Vagina (tissue), 2 donors: ENCODE results near the gene CCDC85C. TPM values are rescaled to one million over a fixed set of nuclear protein-coding genes. Genes with fewer than 3 reads are reported as not detected.

Experiments
- DNase-seq, 2 donors: peaks; one replicate each; pipeline ENCODE4 v3.0.0-alpha.2; 2017; ENCODE audit errors: extremely low spot score in 2 of 2
- H3K27ac ChIP-seq: fragments of 200-600 bp; sonication (generic); one replicate; pipeline ENCODE4 v1.5.1; 2019
- H3K27me3 ChIP-seq: fragments of 200-600 bp; sonication (generic); one replicate; pipeline ENCODE4 v1.5.1; 2019
- H3K36me3 ChIP-seq, 2 donors: fragments of 200-600 bp; sonication (generic); one replicate each; pipeline ENCODE4 v1.5.1; 2017 to 2019
- H3K4me1 ChIP-seq: fragments of 200-600 bp; sonication (generic); one replicate; pipeline ENCODE4 v1.5.1; 2019
- H3K4me3 ChIP-seq, 2 donors: fragments of 200-600 bp; sonication (generic); 1 replicate in 1 of 2; 2 replicates in 1 of 2; pipeline ENCODE4 v1.5.1; 2016 to 2019
- H3K9me3 ChIP-seq: fragments of 200-600 bp; sonication (generic); one replicate; pipeline ENCODE4 v1.5.1; 2019
- POLR2A ChIP-seq, 2 donors: fragments of 450-650 bp; IDR thresholded peaks; one replicate each; pipeline ENCODE4 v1.6.1; 2017; ENCODE audit warnings: antibody characterized with exemption in 2 of 2, mild to moderate bottlenecking in 2 of 2, moderate library complexity in 2 of 2
- POLR2AphosphoS5 ChIP-seq, 2 donors: sonication (generic); formaldehyde crosslinking; IDR thresholded peaks; one replicate each; pipeline ENCODE4 v1.9.0; 2017; ENCODE audit warnings: antibody characterized with exemption in 2 of 2, mild to moderate bottlenecking in 2 of 2, low read depth in 1 of 2; ENCODE audit not compliant: insufficient read depth in 1 of 2
- intact Hi-C: fragments of 100-400 bp; cut with DNase I; formaldehyde crosslinking; loops from one replicate; pipeline ENCODE4 v1.15.1; 2023
- total RNA-seq: library from RNA; depleted of rRNA; stranded (reverse); fragments of >200 nt; gene quantifications from one replicate; pipeline ENCODE4 v1.2.3, GENCODE V29; 2016
- TF ChIP-seq, protein P1 (sequence below), 3 experiments: fragments of 450-650 bp in 2 of 3; fragments of 200-600 bp in 1 of 3; sonication (generic) in 1 of 3; IDR thresholded peaks; one replicate each; pipeline ENCODE4 v1.5.1; 2017 to 2019; ENCODE audit warnings: antibody characterized with exemption in 3 of 3, mild to moderate bottlenecking in 2 of 3, moderate library complexity in 2 of 3

The CCDC85C gene
- total RNA-seq, 1 donor from 2014 or later = 6.9 TPM

DNA sequence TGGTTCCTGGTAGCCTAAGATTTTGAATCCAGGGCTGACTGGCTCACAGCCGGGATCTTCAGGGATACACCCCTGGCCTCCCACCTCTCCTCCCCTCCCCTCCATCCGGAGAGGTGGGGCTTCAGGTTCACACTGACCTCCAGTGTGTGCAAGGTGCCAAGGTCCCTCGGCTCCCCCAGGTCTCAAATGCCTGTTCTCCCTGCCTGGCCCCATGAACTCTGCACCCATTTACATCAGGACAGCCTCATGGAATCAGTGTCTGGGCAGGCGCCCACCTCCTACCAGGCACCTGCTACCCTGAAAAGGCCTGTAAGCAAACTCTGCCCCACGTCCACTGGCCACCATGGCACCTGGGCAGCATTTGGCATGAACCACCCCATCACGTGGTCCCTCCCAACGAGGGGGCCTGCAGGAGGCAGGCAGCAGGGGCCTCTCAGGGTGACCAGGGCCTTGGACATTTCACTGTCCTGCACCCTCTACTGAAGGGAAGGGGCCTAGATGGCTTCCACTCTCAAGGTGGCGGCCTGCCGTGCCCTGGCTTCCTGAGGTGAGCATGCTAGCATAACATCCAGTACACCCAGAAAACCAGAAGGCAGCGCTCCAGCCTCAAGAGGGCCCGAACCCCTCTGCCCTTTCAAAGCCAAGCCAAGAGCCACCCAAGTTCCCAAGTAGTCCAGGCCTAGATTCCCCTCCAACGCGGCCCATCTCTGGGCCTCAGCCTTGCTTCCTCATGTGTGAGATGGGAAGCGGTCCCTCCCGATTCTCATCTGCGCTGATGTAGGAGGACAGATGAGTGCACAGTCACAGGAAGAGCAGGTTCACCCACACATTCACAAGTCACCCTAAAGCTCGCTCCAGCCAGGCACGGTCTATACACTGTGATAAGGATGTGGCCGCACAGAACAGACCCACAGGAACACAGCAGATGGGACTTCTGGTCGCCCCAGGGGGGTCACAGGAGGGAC lies 37.3 kb downstream of the CCDC85C start:
- Histone ChIP-seq H3K27ac (no peak overlapping the region), H3K36me3 (no peaks in the 10 kb centered on the region), H3K4me1 (peaks cover 84% of the 10 kb centered on the region), H3K27me3 (no peaks in the 10 kb centered on the region), H3K9me3 (no peaks in the 10 kb centered on the region), H3K4me3 (no peak overlapping the region)
- no peak for DNase-seq
- intact Hi-C loops = no loop called here
- TF ChIP-seq POLR2A (IDR thresholded peaks at IDR 0.05) = no peak
- TF ChIP-seq POLR2AphosphoS5 (IDR thresholded peaks at IDR 0.05; ENCODE audit: insufficient read depth in 1 of 2, low read depth in 1 of 2) = no peak
- TF ChIP-seq, protein P1, sequence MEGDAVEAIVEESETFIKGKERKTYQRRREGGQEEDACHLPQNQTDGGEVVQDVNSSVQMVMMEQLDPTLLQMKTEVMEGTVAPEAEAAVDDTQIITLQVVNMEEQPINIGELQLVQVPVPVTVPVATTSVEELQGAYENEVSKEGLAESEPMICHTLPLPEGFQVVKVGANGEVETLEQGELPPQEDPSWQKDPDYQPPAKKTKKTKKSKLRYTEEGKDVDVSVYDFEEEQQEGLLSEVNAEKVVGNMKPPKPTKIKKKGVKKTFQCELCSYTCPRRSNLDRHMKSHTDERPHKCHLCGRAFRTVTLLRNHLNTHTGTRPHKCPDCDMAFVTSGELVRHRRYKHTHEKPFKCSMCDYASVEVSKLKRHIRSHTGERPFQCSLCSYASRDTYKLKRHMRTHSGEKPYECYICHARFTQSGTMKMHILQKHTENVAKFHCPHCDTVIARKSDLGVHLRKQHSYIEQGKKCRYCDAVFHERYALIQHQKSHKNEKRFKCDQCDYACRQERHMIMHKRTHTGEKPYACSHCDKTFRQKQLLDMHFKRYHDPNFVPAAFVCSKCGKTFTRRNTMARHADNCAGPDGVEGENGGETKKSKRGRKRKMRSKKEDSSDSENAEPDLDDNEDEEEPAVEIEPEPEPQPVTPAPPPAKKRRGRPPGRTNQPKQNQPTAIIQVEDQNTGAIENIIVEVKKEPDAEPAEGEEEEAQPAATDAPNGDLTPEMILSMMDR (IDR thresholded peaks at IDR 0.05) = no peak

GRCh38 chr14:99566009-99566389 lies 38.0 kb downstream of the CCDC85C start:
- Histone ChIP-seq H3K9me3 (no peaks in the 10 kb centered on the region), H3K27ac (no peak overlapping the region), H3K36me3 (no peaks in the 10 kb centered on the region), H3K4me3 (no peak overlapping the region), H3K4me1 (peaks cover 82% of the 10 kb centered on the region), H3K27me3 (no peaks in the 10 kb centered on the region)
- TF ChIP-seq POLR2AphosphoS5 (IDR thresholded peaks at IDR 0.05; ENCODE audit: insufficient read depth in 1 of 2, low read depth in 1 of 2) = no peak
- no peak for TF ChIP-seq POLR2A (IDR thresholded peaks at IDR 0.05)
- DNase-seq = no peak
- intact Hi-C loops = no loop called here

GRCh38 chr14:99565383-99565782 lies 38.6 kb downstream of the CCDC85C start:
- Histone ChIP-seq H3K27ac (peak overlapping the region; percentile 52), H3K4me3 (no peak overlapping the region), H3K4me1 (peaks cover 82% of the 10 kb centered on the region), H3K9me3 (no peaks in the 10 kb centered on the region), H3K36me3 (no peaks in the 10 kb centered on the region), H3K27me3 (no peaks in the 10 kb centered on the region)
- intact Hi-C loops = no loop called here
- DNase-seq = no peak
- TF ChIP-seq, protein P1 (IDR thresholded peaks at IDR 0.05) = no peak
- no peak for TF ChIP-seq POLR2AphosphoS5 (IDR thresholded peaks at IDR 0.05; ENCODE audit: insufficient read depth in 1 of 2, low read depth in 1 of 2)

- Histone ChIP-seq H3K27ac (peak overlapping the region; percentile 52), H3K36me3 (no peaks in the 10 kb centered on the region), H3K4me3 (no peak overlapping the region), H3K27me3 (no peaks in the 10 kb centered on the region), H3K9me3 (no peaks in the 10 kb centered on the region), H3K4me1 (peaks cover 85% of the 10 kb centered on the region)
- TF ChIP-seq POLR2AphosphoS5 (IDR thresholded peaks at IDR 0.05; ENCODE audit: insufficient read depth in 1 of 2, low read depth in 1 of 2) = peak in 1 of 2 donors; percentile 12
- TF ChIP-seq, protein P1 (IDR thresholded peaks at IDR 0.05) = no peak
- DNase-seq = no peak
- intact Hi-C loops = loop anchor here (5.0 kb wide), 1 partner anchor 37 kb away; the partner anchor contains the start of gene CCDC85C
Measured at GRCh38 chr14:99564926-99565259, 39.1 kb downstream of the CCDC85C start.

- Histone ChIP-seq H3K4me1 (peaks cover 85% of the 10 kb centered on the region), H3K9me3 (no peaks in the 10 kb centered on the region), H3K36me3 (no peaks in the 10 kb centered on the region), H3K4me3 (no peak overlapping the region), H3K27ac (peak overlapping the region; percentile 52), H3K27me3 (no peaks in the 10 kb centered on the region)
- intact Hi-C loops = loop anchor here (5.0 kb wide), 1 partner anchor 38 kb away; the partner anchor contains the start of gene CCDC85C
- TF ChIP-seq, protein P1 (IDR thresholded peaks at IDR 0.05) = no peak
- peak in 1 of 2 donors; percentile 42 for TF ChIP-seq POLR2AphosphoS5 (IDR thresholded peaks at IDR 0.05; ENCODE audit: insufficient read depth in 1 of 2, low read depth in 1 of 2)
- no peak for DNase-seq
Measured at GRCh38 chr14:99564256-99564925, 39.6 kb downstream of the CCDC85C start.
